RWPE1 (cell line): Measurements from ENCODE around the gene USP7.

Experiments used
- CTCF ChIA-PET: fragments of 350-600 bp; sonication (Branson Sonifier 250); formaldehyde crosslinking; extraction: SDS; loops from one replicate; lab custom pipeline; 2021; lab: Yijun Ruan, JAX
- POLR2A ChIA-PET: fragments of 400-600 bp; formaldehyde crosslinking; extraction: SDS; loops from one replicate; lab custom pipeline; 2020; ENCODE audit warnings: antibody characterized with exemption; ENCODE audit not compliant: low non-redundant PET; lab: Yijun Ruan, JAX
- DNase-seq: peaks from one replicate; pipeline ENCODE4 v3.0.0; 2012; ENCODE audit warnings: low spot score
- H3K27ac ChIP-seq: fragments of 450-650 bp; 2 replicates; pipeline ENCODE4 v1.5.1; 2017
- CTCF ChIP-seq: fragments of 450-650 bp; conservative IDR thresholded peaks from 2 replicates; pipeline ENCODE4 v1.5.1; 2017; ENCODE audit warnings: low read depth, mild to moderate bottlenecking

The USP7 gene

DNA sequence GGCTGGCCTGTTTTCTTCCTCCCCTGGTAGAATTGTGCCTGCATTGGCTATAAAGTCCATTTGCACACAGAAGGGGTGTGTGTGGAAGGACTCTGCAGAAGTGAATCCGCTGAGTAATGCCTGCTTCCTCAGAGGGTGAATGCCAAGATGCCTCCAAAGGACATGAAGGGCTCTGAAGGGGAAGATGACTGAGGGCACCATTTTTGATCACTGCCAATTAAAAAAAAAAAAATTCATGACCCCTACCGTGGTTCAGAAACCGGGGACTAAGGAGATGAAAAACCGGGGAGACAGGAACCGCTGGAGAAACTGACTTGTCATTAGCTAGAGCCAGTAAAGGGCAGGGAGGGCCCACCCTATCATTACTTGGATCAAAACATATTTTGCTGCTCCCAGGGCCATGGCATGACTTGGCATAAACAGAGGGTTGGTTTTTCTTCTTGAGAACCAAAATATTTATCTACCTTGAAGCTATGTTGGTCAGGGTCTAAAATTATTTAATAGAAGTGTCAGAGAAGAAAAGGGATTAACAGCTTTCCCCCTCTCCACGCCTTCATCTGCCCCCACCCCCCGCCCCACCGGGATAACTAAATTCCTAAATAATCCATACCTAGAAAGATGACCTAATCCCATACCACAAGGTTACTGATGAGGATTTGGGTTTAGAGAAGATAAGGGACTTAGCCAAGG lies 3.6 kb upstream of the USP7 start:
- ChIA-PET CTCF (interaction anchor here (0.7 kb wide), 1 partner anchor 31 kb away, joined by 3 read pairs; no protein-coding TSS in a partner anchor), POLR2A (no interaction called here)
- H3K27ac ChIP-seq: no peak overlapping the region
- TF ChIP-seq CTCF: no peak
- no peak for DNase-seq

DNA sequence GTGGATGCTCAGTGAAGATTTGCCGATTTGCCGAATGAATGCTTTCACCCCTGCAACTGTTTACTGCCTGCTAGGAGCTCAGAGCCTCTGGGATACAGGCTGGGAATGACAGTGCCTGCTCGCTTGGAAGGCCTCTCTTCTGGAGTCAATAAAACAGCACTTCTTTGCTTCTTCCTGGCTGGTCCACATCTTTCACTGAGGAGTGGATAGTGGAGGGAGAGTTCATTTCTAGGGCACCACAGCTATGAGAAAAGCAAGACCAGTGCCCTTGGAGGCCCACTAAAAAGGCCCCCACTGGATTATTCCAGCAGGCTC lies 3.1 kb upstream of the USP7 start:
- CTCF ChIA-PET: no interaction called here
- no peak for DNase-seq
- POLR2A ChIA-PET: no interaction called here
- TF ChIP-seq CTCF: no peak
- H3K27ac ChIP-seq: no peak overlapping the region

GRCh38 chr16:8964462-8964861 lies 756 bp upstream of the USP7 start:
- peak overlapping the region; percentile 75 for H3K27ac ChIP-seq
- ChIA-PET POLR2A (no interaction called here), CTCF (interaction anchor here (0.5 kb wide), 1 partner anchor 88 kb away, joined by 3 read pairs; no protein-coding TSS in a partner anchor)
- TF ChIP-seq CTCF: no peak
- DNase-seq: no peak

DNA sequence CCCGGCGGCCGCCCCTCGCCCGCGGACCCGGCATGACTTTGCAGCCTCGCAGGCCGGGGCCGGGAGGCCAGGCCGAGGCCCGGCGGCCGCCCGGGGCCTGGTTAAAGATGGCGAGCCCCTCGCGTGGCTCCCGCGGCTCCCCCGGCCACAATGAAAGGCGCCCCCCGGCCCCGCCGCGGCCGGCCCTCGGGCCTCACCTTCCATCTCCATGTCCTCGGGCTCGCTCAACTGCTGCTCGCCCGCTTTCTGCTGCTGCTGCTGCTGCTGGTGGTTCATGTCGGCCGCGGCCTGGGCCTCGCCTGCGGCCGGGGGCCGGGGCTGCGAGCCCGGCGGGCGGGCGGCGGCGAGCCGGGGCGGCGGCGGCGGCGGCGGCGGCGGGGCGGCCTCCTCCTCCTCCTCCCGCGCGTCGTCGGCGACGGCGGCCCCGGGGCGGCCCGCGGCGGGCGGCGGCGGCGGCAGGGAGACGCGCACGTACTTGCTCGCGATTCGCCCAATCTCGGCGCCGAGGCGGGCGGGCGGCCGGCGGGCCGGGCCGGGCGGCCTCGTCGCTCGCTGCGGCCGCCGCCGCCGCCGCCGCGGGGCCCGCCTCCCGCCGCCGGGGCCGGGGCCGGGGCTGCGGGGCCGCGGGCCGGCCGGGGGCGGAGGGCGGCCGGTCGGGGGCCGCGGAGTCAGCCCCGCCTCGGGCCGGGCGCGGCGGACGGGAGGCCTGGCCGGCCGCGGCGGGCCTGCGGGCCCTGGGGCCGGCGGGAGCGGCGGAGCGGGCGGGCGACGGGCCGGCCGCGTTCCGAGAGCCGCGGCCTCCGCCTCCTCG lies 491 bp downstream of the USP7 start:
- TF ChIP-seq CTCF: no peak
- POLR2A ChIA-PET: no interaction called here
- peak overlapping the region; percentile 75 for H3K27ac ChIP-seq
- CTCF ChIA-PET: interaction anchor here (0.6 kb wide), 1 partner anchor 277 kb away, joined by 4 read pairs; no protein-coding TSS in a partner anchor
- no peak for DNase-seq

GRCh38 chr16:8962393-8963009 lies 1.2 kb downstream of the USP7 start:
- DNase-seq: peak; percentile 43
- ChIA-PET CTCF (no interaction called here), POLR2A (no interaction called here)
- peak overlapping the region; percentile 75 for H3K27ac ChIP-seq
- TF ChIP-seq CTCF: no peak

DNA sequence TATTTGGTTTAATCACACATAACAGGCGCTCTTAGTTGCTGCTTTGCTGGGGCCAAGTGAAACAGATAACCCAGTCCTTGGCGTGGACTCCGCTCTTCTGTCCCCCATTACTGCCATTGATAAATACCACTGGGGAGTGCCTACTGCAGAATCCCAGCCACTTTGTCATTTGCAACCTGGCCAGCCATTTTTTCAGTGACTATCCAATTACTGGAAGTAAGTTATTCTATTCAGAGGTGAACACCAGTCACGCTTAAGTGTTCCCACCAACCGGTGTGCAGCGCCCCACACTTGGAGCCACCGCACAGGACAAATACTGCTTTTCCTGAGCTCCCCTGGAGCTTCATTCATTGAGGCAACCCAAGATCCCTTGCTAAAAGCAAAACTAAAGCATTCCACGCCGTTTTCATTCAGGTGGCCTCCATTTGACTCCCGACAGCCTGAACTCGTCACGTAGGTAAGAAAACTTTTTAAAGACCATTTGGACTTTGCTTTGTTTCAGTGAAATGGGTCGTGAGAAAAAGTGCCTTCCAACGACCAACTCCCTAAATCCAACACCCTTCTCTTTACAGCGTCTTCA lies 1.8 kb downstream of the USP7 start:
- peak overlapping the region; percentile 75; the same call in 1 of the 2 replicates for H3K27ac ChIP-seq
- POLR2A ChIA-PET: no interaction called here

More for the DNA sequence above, 1.8 kb downstream of the USP7 start:
- CTCF ChIA-PET: interaction anchor here (0.6 kb wide), 1 partner anchor 107 kb away, joined by 6 read pairs; no protein-coding TSS in a partner anchor
- TF ChIP-seq CTCF: no peak
- DNase-seq: no peak
